ENCODE results near the gene NPRL2. TPM values are rescaled to one million over a fixed set of nuclear protein-coding genes. Genes with fewer than 3 reads are reported as not detected.
A peak's percentile ranks its signal among the peaks of the same experiment; 100 is the strongest.

NPRL2 gene
- polyA plus RNA-seq, 1 donor from 2014 or later, result 30.4 TPM

DNA sequence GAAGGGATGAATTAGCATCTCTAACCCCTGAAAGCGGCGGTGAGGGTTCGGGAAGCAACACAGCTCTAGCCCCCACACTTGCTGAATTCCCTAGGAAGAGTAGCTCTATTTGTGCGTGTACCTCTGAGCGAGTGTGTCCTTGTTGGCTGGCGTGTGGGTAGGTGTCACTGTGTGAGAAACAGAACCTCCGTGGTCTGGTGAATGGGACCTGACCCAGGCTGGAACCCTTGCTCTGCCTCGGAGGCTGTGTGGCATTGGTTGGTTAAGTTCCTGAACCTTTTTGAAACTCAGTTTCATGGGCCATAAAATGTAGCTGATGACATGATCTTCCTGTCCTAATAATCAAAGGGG is 9.2 kb upstream of the NPRL2 start:
- no peaks in the 10 kb centered on the region for H3K9me3 Mint-ChIP-seq
- peaks cover 24 to 28% (median 27%) of the 10 kb centered on the region in 3 donors for H3K4me1 Mint-ChIP-seq
- no peaks in the 10 kb centered on the region for H3K27me3 Mint-ChIP-seq
- peak overlapping the region; percentile 97 to 99 (median 97) for H3K4me3 Mint-ChIP-seq
- peak overlapping the region; percentile 91 to 94 (median 94) for H3K27ac Mint-ChIP-seq
- no peaks in the 10 kb centered on the region for H3K36me3 Mint-ChIP-seq

DNA sequence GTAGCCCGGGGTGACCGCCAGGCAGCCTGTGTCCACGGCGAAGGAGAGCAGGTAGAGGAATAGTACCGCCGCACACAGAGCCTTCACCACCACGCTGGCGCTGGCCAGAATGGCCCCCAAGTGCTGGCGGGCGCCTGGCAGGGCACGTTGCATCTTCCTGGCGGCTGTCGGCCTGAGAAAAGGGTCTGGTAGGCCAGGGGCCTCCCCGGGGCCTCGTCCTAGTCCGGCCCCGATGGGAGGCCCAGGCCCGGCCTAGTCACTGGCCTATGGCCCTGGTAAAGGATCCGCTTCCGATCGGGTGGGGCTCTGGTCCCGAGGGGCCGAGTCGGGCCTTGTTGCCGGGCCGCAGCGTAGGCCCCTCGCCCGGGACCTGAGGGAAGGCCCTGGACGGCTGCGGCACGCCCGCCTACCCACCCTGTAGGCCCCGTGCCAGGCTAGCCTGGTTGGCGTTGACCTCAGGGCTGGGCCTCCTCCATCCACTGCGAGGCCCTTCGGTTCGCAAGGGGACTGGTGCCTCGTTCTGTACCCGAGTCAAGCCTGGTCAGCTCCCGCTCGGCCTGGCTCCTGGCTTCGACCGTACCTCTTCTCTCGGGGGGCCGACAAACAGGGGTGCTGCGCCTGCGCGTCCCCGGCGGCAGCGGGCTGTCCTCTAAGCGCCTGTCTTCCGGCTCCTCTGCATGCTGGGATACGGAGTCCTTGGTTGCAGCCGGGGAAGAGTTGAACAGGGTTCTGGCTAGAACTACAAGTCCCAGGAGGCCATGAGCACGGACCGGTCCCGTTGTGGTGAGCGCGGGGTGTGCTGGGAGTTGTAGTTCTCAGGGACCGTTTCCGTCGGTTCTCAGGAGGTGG is 8.6 kb upstream of the NPRL2 start, which contains the start of gene TMEM115:
Gene TMEM115 (minus strand): TSS at position 611 of the 849 bp plus-strand sequence. CDS start 458 bp downstream, at position 153.
- Mint-ChIP-seq H3K27me3 (no peaks in the 10 kb centered on the region), H3K9me3 (no peaks in the 10 kb centered on the region), H3K4me1 (peaks cover 24 to 28% (median 27%) of the 10 kb centered on the region in 3 donors)

DNA sequence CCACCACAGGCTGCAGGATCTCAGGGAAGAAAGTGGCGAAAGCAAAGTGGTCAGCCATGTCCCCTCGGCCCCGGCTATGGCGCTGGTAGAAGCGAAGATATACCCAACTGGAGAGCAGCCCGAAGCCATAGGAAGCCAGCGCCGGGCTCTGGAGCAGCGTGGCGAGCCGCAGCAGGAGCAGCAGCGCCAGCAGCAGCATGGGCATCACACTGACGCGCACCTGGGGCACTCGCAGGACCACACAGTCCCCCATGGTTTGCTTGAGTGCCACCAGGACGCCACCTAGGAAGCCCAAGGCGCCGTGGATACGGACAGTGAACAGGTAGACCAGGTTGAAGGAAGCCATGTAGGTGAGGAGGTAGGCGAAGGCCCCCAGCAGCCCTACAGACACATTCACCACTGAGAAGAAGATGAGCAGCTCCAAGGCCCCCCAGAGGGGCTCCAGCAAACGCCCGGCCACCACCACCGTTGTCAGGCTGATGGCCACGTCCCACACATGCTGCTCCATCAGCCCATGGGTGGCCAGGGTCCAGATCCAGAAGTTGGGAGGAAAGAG is 7.9 kb upstream of the NPRL2 start:
- Mint-ChIP-seq H3K27ac (peak overlapping the region in 1 of 3 donors; percentile 93), H3K27me3 (no peaks in the 10 kb centered on the region), H3K9me3 (no peaks in the 10 kb centered on the region), H3K36me3 (no peaks in the 10 kb centered on the region), H3K4me1 (peaks cover 24 to 28% (median 27%) of the 10 kb centered on the region in 3 donors), H3K4me3 (peak overlapping the region; percentile 87 to 97 (median 97))

More for the DNA sequence above, 8.6 kb upstream of the NPRL2 start, which contains the start of gene TMEM115:
- Mint-ChIP-seq H3K4me3 (peak within 1 kb of the TSS; percentile 97 to 99 (median 97)), H3K27ac (peak within 1 kb of the TSS; percentile 91 to 94 (median 94)), H3K36me3 (no peaks in the 10 kb centered on the region)

DNA sequence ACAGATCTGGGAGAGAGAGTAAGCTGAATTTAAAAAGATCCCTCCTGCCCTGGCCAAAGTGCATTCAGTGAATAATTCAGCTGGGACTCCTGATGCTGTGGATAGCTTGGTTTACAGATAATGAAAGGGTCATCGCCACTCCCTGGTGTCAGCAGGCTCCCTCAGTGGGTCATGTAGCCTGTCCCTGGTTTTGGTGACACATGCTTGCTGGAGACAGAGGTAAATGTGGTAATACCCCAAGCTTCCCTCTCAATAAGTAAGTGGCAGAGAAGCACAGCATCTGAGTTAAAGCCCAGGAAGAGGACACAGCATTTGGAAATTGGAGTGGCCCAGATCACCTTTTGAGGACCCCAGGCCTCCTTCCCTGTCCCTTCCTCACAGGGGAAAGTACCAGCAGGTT is 6.9 kb upstream of the NPRL2 start:
- Mint-ChIP-seq H3K36me3 (no peaks in the 10 kb centered on the region), H3K27ac (peak overlapping the region in 1 of 3 donors; percentile 18), H3K27me3 (no peaks in the 10 kb centered on the region), H3K4me3 (peak overlapping the region; percentile 69 to 97 (median 92)), H3K9me3 (no peaks in the 10 kb centered on the region), H3K4me1 (peaks cover 27 to 30% (median 28%) of the 10 kb centered on the region in 3 donors)

DNA sequence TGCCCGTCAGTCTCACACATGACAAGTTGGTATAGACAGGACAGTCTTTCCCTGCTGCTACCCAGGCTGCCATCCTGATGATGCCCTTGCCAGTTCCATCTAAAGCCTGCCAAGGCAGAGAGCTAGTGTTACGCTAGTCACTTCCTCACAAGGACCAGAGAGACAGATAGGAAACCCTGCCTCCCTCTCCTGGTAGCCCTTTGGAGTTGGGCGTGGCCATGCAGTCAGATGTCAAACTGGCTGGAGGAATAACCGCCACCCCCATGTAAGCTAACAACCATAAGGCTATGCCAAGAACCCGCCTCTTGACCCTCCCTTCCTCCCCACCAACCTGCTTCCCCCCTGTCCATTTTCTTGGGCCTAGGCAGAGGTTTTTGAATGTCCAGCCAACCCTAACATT is 6.0 kb upstream of the NPRL2 start:
- Mint-ChIP-seq H3K4me3 (peak overlapping the region in 3 of 4 donors; percentile 63 to 84 (median 69)), H3K4me1 (peaks cover 27 to 31% (median 28%) of the 10 kb centered on the region in 3 donors), H3K9me3 (no peaks in the 10 kb centered on the region), H3K36me3 (no peaks in the 10 kb centered on the region), H3K27ac (peak overlapping the region in 1 of 3 donors; percentile 78), H3K27me3 (no peaks in the 10 kb centered on the region)

DNA sequence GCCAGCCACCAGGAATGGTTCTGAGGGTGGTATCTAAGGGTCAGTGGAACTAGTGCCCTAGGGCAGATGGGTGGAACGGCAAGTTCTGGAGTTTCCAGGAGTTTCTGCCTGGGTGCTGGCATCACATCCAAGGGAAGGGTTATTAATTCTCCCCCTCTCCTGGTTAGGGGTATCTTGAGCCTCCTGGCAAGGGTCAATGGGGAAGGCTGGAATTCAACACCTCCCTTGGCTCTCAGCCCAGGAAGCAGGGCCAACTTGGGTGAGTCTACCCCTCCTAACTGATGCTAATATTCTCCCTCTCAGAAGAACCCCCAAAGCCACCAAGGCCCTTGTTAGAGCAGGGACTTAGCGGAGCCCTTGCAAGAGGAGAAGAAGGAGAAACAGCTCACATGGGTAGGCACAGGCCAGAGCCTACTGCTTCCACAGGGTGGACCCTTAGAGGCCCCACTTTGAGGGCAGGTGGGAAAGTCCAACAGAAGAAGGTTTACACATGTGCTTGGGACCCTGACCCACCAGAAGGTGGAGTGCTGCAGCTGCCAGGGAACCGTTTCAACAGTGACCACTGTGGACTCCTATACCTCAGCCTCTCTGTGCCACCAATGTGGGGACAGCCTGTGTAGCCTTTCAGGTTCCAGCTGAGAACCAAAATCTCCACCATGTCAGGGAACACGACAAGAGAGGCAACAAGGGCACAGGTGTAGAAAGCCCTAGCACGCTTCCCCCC is 5.4 kb upstream of the NPRL2 start:
- Mint-ChIP-seq H3K4me1 (peaks cover 31 to 37% (median 33%) of the 10 kb centered on the region in 3 donors), H3K9me3 (no peaks in the 10 kb centered on the region), H3K27me3 (no peaks in the 10 kb centered on the region), H3K27ac (peak overlapping the region in 2 of 3 donors; percentile 32 to 71), H3K4me3 (peak overlapping the region in 2 of 4 donors; percentile 63 to 84), H3K36me3 (no peaks in the 10 kb centered on the region)

DNA sequence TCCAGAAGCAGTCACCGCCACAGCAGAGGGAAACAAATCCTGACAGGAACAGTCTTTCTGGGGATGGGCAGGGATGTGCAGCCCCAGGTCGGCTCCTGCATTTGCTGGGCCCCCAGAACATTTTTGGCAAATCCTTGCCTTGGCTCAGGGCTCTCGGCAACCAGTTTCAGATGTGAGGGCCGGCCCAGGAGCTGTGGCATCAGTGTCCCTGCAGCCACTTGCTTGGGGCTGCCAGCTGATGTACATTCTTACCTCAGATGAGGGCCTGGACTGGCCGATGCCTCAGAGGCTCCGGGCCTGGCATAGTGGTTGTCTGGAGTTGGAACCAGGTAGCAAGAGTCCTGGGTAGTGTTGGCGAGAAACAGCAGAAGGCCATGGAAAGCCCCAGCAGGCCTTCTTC is 4.3 kb upstream of the NPRL2 start:
- Mint-ChIP-seq H3K27ac (no peak overlapping the region), H3K27me3 (no peaks in the 10 kb centered on the region), H3K4me1 (peaks cover 38 to 45% (median 40%) of the 10 kb centered on the region in 3 donors), H3K4me3 (peak overlapping the region in 1 of 4 donors; percentile 38), H3K9me3 (no peaks in the 10 kb centered on the region), H3K36me3 (no peaks in the 10 kb centered on the region)

DNA sequence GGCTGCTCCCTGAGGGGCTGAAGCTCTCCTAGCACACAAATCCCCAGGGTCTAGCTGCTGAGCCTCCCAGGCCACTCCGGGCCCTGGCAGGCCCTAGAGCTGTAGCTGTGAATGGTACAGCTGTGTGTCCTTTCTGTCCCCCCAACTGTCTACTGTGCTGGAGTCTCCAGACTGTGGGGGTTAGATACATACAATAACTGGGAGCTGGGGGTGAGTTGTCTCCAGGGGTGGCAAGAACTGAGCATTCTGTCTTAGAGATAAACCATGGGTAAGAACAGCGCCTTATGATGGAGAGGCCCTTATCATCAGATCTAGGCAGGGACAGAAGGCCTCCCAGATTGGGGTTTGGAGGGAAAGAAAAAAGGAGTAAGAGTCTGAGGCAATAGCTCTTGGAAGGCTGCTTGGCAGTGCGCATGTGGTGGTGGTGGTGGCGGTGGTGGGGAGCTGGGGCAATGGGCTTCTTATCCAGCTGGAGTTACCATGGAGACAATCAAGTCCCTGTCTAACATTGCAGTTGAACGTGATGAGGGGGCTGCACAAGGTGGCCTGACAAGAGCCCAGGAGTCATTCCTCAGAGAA is 3.7 kb upstream of the NPRL2 start:
- Mint-ChIP-seq H3K4me3 (no peak overlapping the region), H3K36me3 (no peaks in the 10 kb centered on the region), H3K9me3 (no peaks in the 10 kb centered on the region), H3K27ac (no peak overlapping the region), H3K4me1 (peaks cover 34 to 44% (median 35%) of the 10 kb centered on the region in 3 donors), H3K27me3 (no peaks in the 10 kb centered on the region)

DNA sequence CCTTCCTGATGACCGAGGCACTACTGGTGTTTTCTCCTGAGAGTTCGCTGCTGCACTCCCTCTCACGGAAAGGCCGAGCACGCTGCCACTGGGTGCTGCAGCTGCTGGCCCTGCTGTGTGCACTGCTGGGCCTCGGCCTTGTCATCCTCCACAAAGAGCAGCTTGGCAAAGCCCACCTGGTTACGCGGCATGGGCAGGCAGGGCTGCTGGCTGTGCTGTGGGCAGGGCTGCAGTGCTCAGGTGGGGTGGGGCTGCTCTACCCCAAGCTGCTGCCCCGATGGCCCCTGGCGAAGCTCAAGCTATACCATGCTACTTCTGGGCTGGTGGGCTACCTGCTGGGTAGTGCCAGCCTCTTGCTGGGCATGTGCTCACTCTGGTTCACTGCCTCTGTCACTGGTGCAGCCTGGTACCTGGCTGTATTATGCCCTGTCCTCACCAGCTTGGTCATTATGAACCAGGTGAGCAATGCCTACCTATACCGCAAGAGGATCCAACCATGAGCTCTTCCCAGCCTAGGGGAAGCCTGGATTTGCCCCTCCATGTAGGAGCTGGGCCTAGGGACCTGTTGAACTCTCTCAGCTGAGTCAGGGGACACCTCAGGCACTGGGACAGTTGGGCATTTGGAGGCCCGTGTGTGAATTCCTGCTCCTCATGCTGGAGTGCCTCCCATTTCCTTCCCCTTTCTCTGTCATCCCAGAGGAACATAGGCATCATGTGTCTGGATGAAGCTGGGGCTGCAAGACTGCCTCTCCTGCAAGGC is 2.9 kb upstream of the NPRL2 start:
- H3K4me1 Mint-ChIP-seq, result peaks cover 30 to 41% (median 33%) of the 10 kb centered on the region in 3 donors
- no peaks in the 10 kb centered on the region for H3K36me3 Mint-ChIP-seq
- no peaks in the 10 kb centered on the region for H3K9me3 Mint-ChIP-seq
- H3K27me3 Mint-ChIP-seq, result no peaks in the 10 kb centered on the region
- peak overlapping the region in 2 of 4 donors; percentile 58 to 79 for H3K4me3 Mint-ChIP-seq
- peak overlapping the region in 1 of 3 donors; percentile 56 for H3K27ac Mint-ChIP-seq

DNA sequence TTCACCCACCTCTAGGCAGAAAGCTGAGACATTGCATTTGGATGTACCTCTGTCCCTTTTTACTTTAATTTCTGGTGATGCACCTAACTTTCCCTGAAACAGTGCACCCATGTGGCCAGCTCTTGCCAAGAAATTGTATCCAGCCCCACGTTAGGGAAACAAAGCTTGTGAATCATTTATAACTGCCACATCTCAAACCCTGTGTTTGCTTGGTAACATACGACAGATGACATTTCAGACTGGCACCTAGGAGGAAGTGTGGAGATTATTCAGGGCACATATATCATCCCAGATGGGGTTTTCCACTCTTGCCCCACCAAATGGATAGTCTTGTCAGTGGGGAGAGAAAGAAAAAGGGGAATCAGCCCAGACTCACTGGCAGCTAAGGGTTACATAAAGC is 2.2 kb upstream of the NPRL2 start:
- Mint-ChIP-seq H3K27me3 (no peaks in the 10 kb centered on the region), H3K4me3 (peak overlapping the region in 2 of 4 donors; percentile 58 to 79), H3K9me3 (no peaks in the 10 kb centered on the region), H3K27ac (peak overlapping the region in 1 of 3 donors; percentile 56), H3K4me1 (peaks cover 24 to 36% (median 28%) of the 10 kb centered on the region in 3 donors), H3K36me3 (no peaks in the 10 kb centered on the region)

DNA sequence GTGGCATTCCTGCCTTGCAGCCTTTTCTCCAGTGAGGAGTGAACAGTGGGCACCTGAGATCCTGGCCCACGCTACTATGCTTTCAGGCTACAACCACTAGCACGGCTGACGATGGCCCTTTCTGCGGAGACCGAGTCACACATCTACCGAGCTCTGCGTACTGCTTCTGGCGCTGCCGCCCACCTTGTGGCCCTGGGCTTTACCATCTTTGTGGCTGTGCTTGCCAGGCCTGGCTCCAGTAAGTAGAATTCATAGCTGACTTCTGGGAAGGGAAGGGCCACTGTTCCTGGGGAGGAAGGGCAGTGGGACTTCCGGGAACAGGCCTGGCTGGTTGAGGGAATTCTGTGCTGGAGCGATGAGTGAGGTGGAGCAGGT is 735 bp upstream of the NPRL2 start:
- H3K27me3 Mint-ChIP-seq, result no peaks in the 10 kb centered on the region
- H3K9me3 Mint-ChIP-seq, result no peaks in the 10 kb centered on the region
- H3K4me1 Mint-ChIP-seq, result peaks cover 17 to 26% (median 22%) of the 10 kb centered on the region in 3 donors
- H3K4me3 Mint-ChIP-seq, result peak overlapping the region; percentile 92 to 100 (median 98)
- H3K36me3 Mint-ChIP-seq, result no peaks in the 10 kb centered on the region
- H3K27ac Mint-ChIP-seq, result peak overlapping the region; percentile 94 to 98 (median 97)

DNA sequence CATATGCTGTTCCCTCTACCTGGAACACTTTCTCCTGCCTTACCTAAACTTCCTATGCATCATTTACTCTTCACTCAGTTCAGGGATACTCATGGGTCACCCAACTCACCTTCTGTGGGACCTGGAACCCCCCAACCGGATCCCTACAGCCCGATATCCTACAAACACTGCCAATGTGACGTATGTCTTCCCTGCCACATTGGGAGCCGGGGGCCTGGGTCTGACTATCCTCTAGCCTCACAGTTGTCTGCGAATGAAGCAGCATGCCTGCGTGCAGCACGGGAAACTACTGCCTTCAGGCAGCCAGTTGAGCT is 405 bp downstream of the NPRL2 start:
- H3K4me1 Mint-ChIP-seq, result peaks cover 21 to 27% (median 27%) of the 10 kb centered on the region in 3 donors
- H3K27me3 Mint-ChIP-seq, result no peaks in the 10 kb centered on the region
- H3K36me3 Mint-ChIP-seq, result no peaks in the 10 kb centered on the region

DNA sequence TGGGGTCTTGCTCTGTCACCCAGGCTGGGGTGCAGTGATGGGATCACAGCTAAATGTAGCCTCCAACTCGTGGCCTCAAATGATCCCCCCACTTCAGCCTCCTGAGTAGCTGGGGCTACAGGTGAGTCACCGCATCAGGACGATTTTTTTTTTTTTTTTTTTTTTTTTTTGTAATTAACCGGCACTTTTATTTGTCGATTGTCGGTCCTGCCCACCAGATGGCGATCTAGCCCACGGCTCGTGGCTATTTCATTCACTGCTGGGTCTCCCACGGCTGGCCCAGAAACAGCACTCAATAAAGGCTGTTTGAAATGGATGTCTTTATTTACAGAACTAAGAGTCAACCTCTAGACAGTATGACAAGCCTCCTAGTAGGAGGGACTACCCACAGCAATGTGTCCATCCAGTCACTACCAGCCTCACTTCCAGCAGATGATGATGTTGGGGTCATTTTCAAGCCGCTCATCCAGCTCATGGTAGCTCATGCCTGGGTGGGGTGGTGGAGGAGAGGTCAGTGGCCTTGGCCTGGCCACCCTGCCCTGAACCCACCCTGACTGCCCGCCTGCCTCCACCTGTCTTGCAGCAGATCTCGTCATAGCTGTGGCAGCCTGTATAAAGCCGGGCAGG is 3.3 kb downstream of the NPRL2 start:
- Mint-ChIP-seq H3K27me3 (no peaks in the 10 kb centered on the region), H3K4me1 (peaks cover 22 to 27% (median 26%) of the 10 kb centered on the region in 3 donors), H3K27ac (peak overlapping the region in 2 of 3 donors; percentile 71 to 94), H3K36me3 (no peaks in the 10 kb centered on the region), H3K9me3 (no peaks in the 10 kb centered on the region), H3K4me3 (peak overlapping the region in 2 of 4 donors; percentile 46 to 80)

More for the DNA sequence above, 405 bp downstream of the NPRL2 start:
- Mint-ChIP-seq H3K4me3 (peak overlapping the region; percentile 92 to 100 (median 98)), H3K27ac (peak overlapping the region; percentile 94 to 98 (median 97)), H3K9me3 (no peaks in the 10 kb centered on the region)
